Activated CD4-positive, alpha-beta memory T cell treated with anti-CD3 and anti-CD28 coated beads for 36 hours (primary cell): ENCODE results near the gene DBF4B. TPM values are rescaled to one million over a fixed set of nuclear protein-coding genes. Genes with fewer than 3 reads are reported as not detected.
A peak's percentile ranks its signal among the peaks of the same experiment; 100 is the strongest.

Experiments used
- CTCF ChIA-PET: fragments of 350-600 bp; sonication (Branson Sonifier 250); formaldehyde crosslinking; loops from one replicate; lab custom pipeline; 2021; ENCODE audit warnings: antibody characterized with exemption, inconsistent platforms; lab: Charles Lee
- POLR2A ChIA-PET: fragments of 350-600 bp; sonication (Branson Sonifier 250); formaldehyde crosslinking; loops from one replicate; lab custom pipeline; 2021; ENCODE audit warnings: antibody characterized with exemption; lab: Charles Lee
- DNase-seq: peaks from one replicate; pipeline ENCODE4 v3.0.0-alpha.2; 2020
- H3K27ac Mint-ChIP-seq: one replicate; pipeline ENCODE4 v1.8.0; 2021; ENCODE audit warnings: mixed read lengths
- H3K27me3 Mint-ChIP-seq: one replicate; pipeline ENCODE4 v1.8.0; 2021; ENCODE audit warnings: mixed read lengths
- H3K36me3 Mint-ChIP-seq: one replicate; pipeline ENCODE4 v1.8.0; 2021; ENCODE audit warnings: mixed read lengths
- H3K4me1 Mint-ChIP-seq: one replicate; pipeline ENCODE4 v1.8.0; 2021; ENCODE audit warnings: low read depth, mixed read lengths
- H3K4me3 Mint-ChIP-seq: one replicate; pipeline ENCODE4 v1.8.0; 2021; ENCODE audit warnings: mild to moderate bottlenecking, mixed read lengths
- H3K9me3 Mint-ChIP-seq: one replicate; pipeline ENCODE4 v1.8.0; 2021; ENCODE audit warnings: mixed read lengths
- intact Hi-C: fragments of 100-400 bp; cut with micrococcal nuclease; formaldehyde crosslinking; loops from one replicate; pipeline ENCODE4 v1.15.1; 2023
- total RNA-seq, 2 experiments: library from RNA; stranded (reverse); gene quantifications; one replicate each; pipeline ENCODE4 v1.2.3, GENCODE V29; 2021

Gene DBF4B
- total RNA-seq, 2 experiments from 2014 or later = 25.9 to 27.9 TPM

GRCh38 chr17:44765965-44766364 is 57.5 kb downstream of the DBF4B start:
- no peaks in the 10 kb centered on the region for H3K36me3 Mint-ChIP-seq
- H3K4me1 Mint-ChIP-seq = no peaks in the 10 kb centered on the region
- ChIA-PET CTCF (no interaction called here), POLR2A (no interaction called here)
- intact Hi-C loops = no loop called here
- H3K27ac Mint-ChIP-seq = no peak overlapping the region
- no peak overlapping the region for H3K4me3 Mint-ChIP-seq
- H3K27me3 Mint-ChIP-seq = peaks cover 19% of the 10 kb centered on the region
- DNase-seq = no peak
- no peaks in the 10 kb centered on the region for H3K9me3 Mint-ChIP-seq

GRCh38 chr17:44766409-44767038 is 58.1 kb downstream of the DBF4B start:
- CTCF ChIA-PET = interaction anchor here (0.7 kb wide), 1 partner anchor 9 kb away, joined by 3 read pairs; no protein-coding TSS in a partner anchor
- intact Hi-C loops = no loop called here
- no peaks in the 10 kb centered on the region for H3K36me3 Mint-ChIP-seq
- H3K4me3 Mint-ChIP-seq = no peak overlapping the region
- H3K27me3 Mint-ChIP-seq = peaks cover 13% of the 10 kb centered on the region
- no peak for DNase-seq
- H3K4me1 Mint-ChIP-seq = no peaks in the 10 kb centered on the region
- H3K27ac Mint-ChIP-seq = no peak overlapping the region
- H3K9me3 Mint-ChIP-seq = no peaks in the 10 kb centered on the region
- POLR2A ChIA-PET = no interaction called here

- ChIA-PET POLR2A (no interaction called here), CTCF (no interaction called here)
- Mint-ChIP-seq H3K27me3 (peaks cover 12% of the 10 kb centered on the region), H3K27ac (no peak overlapping the region), H3K4me3 (no peak overlapping the region), H3K36me3 (no peaks in the 10 kb centered on the region), H3K9me3 (no peaks in the 10 kb centered on the region), H3K4me1 (no peaks in the 10 kb centered on the region)
- no peak for DNase-seq
- intact Hi-C loops = no loop called here
These were observed 59.0 kb downstream of the DBF4B start for GRCh38 chr17:44767493-44767892.

GRCh38 chr17:44768505-44769142 is 60.2 kb downstream of the DBF4B start:
- H3K4me3 Mint-ChIP-seq = no peak overlapping the region
- ChIA-PET CTCF (interaction anchor here (1.4 kb wide), 1 partner anchor 10 kb away, joined by 3 read pairs; no protein-coding TSS in a partner anchor), POLR2A (no interaction called here)
- H3K27me3 Mint-ChIP-seq = peaks cover 12% of the 10 kb centered on the region
- intact Hi-C loops = no loop called here
- no peak for DNase-seq
- H3K9me3 Mint-ChIP-seq = no peaks in the 10 kb centered on the region
- no peaks in the 10 kb centered on the region for H3K4me1 Mint-ChIP-seq
- H3K36me3 Mint-ChIP-seq = no peaks in the 10 kb centered on the region
- no peak overlapping the region for H3K27ac Mint-ChIP-seq

- Mint-ChIP-seq H3K9me3 (no peaks in the 10 kb centered on the region), H3K36me3 (no peaks in the 10 kb centered on the region), H3K4me3 (no peak overlapping the region), H3K27ac (no peak overlapping the region), H3K27me3 (peaks cover 9% of the 10 kb centered on the region), H3K4me1 (no peaks in the 10 kb centered on the region)
- POLR2A ChIA-PET = no interaction called here
- CTCF ChIA-PET = interaction anchor here (1.4 kb wide), 1 partner anchor 9 kb away, joined by 3 read pairs; no protein-coding TSS in a partner anchor
- intact Hi-C loops = no loop called here
- no peak for DNase-seq
These were observed 60.8 kb downstream of the DBF4B start for GRCh38 chr17:44769230-44769629.

- intact Hi-C loops = no loop called here
- H3K4me3 Mint-ChIP-seq = no peak overlapping the region
- ChIA-PET CTCF (interaction anchor here (1.4 to 6.6 kb wide), 2 partner anchors 9 to 95 kb away, joined by 3 to 80 read pairs; no protein-coding TSS in a partner anchor), POLR2A (no interaction called here)
- H3K27ac Mint-ChIP-seq = no peak overlapping the region
- DNase-seq = no peak
- no peaks in the 10 kb centered on the region for H3K9me3 Mint-ChIP-seq
- peaks cover 9% of the 10 kb centered on the region for H3K27me3 Mint-ChIP-seq
- no peaks in the 10 kb centered on the region for H3K4me1 Mint-ChIP-seq
- H3K36me3 Mint-ChIP-seq = no peaks in the 10 kb centered on the region
These were observed 61.2 kb downstream of the DBF4B start for GRCh38 chr17:44769647-44770084.

- ChIA-PET POLR2A (no interaction called here), CTCF (interaction anchor here (1.2 to 6.6 kb wide), 3 partner anchors 8 to 108 kb away, joined by 3 to 80 read pairs (median 3); no protein-coding TSS in a partner anchor)
- no peaks in the 10 kb centered on the region for H3K36me3 Mint-ChIP-seq
- H3K4me3 Mint-ChIP-seq = no peak overlapping the region
- intact Hi-C loops = no loop called here
- no peaks in the 10 kb centered on the region for H3K9me3 Mint-ChIP-seq
- H3K27me3 Mint-ChIP-seq = peaks cover 9% of the 10 kb centered on the region
- H3K27ac Mint-ChIP-seq = no peak overlapping the region
- H3K4me1 Mint-ChIP-seq = peaks cover 2% of the 10 kb centered on the region
- DNase-seq = no peak
These were observed 61.9 kb downstream of the DBF4B start for GRCh38 chr17:44770166-44770925.

GRCh38 chr17:44772308-44773045 is 64.0 kb downstream of the DBF4B start:
- Mint-ChIP-seq H3K36me3 (no peaks in the 10 kb centered on the region), H3K9me3 (no peaks in the 10 kb centered on the region), H3K4me3 (no peak overlapping the region), H3K4me1 (peaks cover 5% of the 10 kb centered on the region), H3K27me3 (peaks cover 9% of the 10 kb centered on the region), H3K27ac (no peak overlapping the region)
- POLR2A ChIA-PET = no interaction called here
- CTCF ChIA-PET = interaction anchor here (6.6 kb wide), 1 partner anchor 92 kb away, joined by 80 read pairs; no protein-coding TSS in a partner anchor
- intact Hi-C loops = no loop called here
- no peak for DNase-seq

- intact Hi-C loops = no loop called here
- no peak for DNase-seq
- peaks cover 5% of the 10 kb centered on the region for H3K4me1 Mint-ChIP-seq
- no peak overlapping the region for H3K4me3 Mint-ChIP-seq
- CTCF ChIA-PET = interaction anchor here (6.6 kb wide), 1 partner anchor 92 kb away, joined by 80 read pairs; no protein-coding TSS in a partner anchor
- no peaks in the 10 kb centered on the region for H3K9me3 Mint-ChIP-seq
- no peaks in the 10 kb centered on the region for H3K36me3 Mint-ChIP-seq
- POLR2A ChIA-PET = no interaction called here
- H3K27me3 Mint-ChIP-seq = peaks cover 8% of the 10 kb centered on the region
- H3K27ac Mint-ChIP-seq = no peak overlapping the region
These were observed 64.7 kb downstream of the DBF4B start for GRCh38 chr17:44773140-44773539.

GRCh38 chr17:44774271-44775135 is 66.0 kb downstream of the DBF4B start:
- ChIA-PET CTCF (interaction anchor here (0.7 to 6.6 kb wide), 13 partner anchors 10 to 359 kb away, joined by 3 to 80 read pairs (median 4); partner anchors contain the start of gene EFTUD2), POLR2A (interaction anchor here (1.1 kb wide), 1 partner anchor 91 kb away, joined by 3 read pairs; no protein-coding TSS in a partner anchor)
- intact Hi-C loops = loop anchor here (1.0 to 5.0 kb wide), 5 partner anchors 55 to 358 kb away; partner anchors contain the start of gene PLCD3
- peak; percentile 91 for DNase-seq
- H3K27ac Mint-ChIP-seq = no peak overlapping the region
- no peaks in the 10 kb centered on the region for H3K9me3 Mint-ChIP-seq
- peak overlapping the region; percentile 80 for H3K4me3 Mint-ChIP-seq
- peaks cover 5% of the 10 kb centered on the region for H3K27me3 Mint-ChIP-seq
- H3K36me3 Mint-ChIP-seq = no peaks in the 10 kb centered on the region
- peaks cover 5% of the 10 kb centered on the region for H3K4me1 Mint-ChIP-seq
